ENCODE results near the gene AOC3.

- TF ChIP-seq EZH2 (IDR thresholded peaks at IDR 0.05; ENCODE audit: low read length): no peak
- TF ChIP-seq CTCF (optimal IDR thresholded peaks at IDR 0.05 in 1 of 3, IDR thresholded peaks at IDR 0.05 in 1 of 3, conservative IDR thresholded peaks at IDR 0.05 in 1 of 3; ENCODE audit: extremely low read depth in 1 of 3, insufficient read depth in 2 of 3, low read length in 3 of 3): no peak
These were observed 41.7 kb upstream of the AOC3 start for GRCh38 chr17:42809250-42809649.

Measured in keratinocyte (primary cell).